Measurements from ENCODE around the gene FUT1.

GRCh38 chr19:48799358-48800300, 47.2 kb upstream of the FUT1 start:
- TF ChIP-seq, protein P1, sequence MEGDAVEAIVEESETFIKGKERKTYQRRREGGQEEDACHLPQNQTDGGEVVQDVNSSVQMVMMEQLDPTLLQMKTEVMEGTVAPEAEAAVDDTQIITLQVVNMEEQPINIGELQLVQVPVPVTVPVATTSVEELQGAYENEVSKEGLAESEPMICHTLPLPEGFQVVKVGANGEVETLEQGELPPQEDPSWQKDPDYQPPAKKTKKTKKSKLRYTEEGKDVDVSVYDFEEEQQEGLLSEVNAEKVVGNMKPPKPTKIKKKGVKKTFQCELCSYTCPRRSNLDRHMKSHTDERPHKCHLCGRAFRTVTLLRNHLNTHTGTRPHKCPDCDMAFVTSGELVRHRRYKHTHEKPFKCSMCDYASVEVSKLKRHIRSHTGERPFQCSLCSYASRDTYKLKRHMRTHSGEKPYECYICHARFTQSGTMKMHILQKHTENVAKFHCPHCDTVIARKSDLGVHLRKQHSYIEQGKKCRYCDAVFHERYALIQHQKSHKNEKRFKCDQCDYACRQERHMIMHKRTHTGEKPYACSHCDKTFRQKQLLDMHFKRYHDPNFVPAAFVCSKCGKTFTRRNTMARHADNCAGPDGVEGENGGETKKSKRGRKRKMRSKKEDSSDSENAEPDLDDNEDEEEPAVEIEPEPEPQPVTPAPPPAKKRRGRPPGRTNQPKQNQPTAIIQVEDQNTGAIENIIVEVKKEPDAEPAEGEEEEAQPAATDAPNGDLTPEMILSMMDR (IDR thresholded peaks at IDR 0.05) = no peak
- no peak for TF ChIP-seq POLR2A (IDR thresholded peaks at IDR 0.05; ENCODE audit: low read depth)
